ENCODE data around the gene DBT.

DNA sequence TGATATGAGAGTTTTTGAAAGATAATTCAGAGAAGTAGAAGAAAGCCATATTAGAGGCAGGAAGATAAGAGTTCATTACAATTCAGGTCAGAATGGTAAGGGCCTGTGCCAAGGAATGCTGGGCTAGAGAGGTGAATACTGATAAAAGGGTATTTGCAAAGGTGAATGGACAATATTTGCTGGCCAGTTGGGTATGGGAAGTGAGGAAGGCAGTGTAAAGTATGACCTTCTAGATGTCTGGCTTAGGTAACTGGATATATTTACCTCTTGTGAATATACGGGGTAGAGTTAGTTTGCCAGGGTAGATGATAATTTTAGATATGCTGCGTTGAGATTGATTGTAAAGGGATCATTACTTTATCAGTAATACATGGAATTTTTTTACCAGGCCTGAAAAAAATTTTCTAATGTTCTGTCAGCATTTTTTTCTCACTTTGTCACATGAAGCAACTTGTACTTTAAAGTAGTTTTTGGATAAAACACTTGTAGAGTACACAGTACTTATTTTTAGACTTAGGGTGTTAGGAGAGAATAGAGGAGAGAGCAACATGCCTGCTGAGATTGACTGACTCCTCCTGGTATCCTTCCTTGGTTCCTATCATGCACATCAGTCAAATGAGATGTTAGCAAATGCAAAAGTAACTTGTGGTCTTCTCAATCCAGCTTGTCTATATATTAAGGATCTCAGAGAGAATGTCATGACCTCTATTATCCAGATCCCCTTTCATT is 30.5 kb upstream of the DBT start:
- TF ChIP-seq, protein P1, sequence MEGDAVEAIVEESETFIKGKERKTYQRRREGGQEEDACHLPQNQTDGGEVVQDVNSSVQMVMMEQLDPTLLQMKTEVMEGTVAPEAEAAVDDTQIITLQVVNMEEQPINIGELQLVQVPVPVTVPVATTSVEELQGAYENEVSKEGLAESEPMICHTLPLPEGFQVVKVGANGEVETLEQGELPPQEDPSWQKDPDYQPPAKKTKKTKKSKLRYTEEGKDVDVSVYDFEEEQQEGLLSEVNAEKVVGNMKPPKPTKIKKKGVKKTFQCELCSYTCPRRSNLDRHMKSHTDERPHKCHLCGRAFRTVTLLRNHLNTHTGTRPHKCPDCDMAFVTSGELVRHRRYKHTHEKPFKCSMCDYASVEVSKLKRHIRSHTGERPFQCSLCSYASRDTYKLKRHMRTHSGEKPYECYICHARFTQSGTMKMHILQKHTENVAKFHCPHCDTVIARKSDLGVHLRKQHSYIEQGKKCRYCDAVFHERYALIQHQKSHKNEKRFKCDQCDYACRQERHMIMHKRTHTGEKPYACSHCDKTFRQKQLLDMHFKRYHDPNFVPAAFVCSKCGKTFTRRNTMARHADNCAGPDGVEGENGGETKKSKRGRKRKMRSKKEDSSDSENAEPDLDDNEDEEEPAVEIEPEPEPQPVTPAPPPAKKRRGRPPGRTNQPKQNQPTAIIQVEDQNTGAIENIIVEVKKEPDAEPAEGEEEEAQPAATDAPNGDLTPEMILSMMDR (IDR thresholded peaks at IDR 0.05) = no peak
- TF ChIP-seq POLR2A (IDR thresholded peaks at IDR 0.05) = no peak

Data from right lobe of liver (tissue), 4 donors.